C4-2B (cell line): Measurements from ENCODE around the gene DCP1B.

Experiments used
- ZFX ChIP-seq: fragments of 450-650 bp; IDR thresholded peaks from 2 replicates; pipeline ENCODE4 v1.6.1; 2017
- TF ChIP-seq, protein P1 (sequence below): fragments of 450-650 bp; conservative IDR thresholded peaks from 2 replicates; pipeline ENCODE4 v1.5.1; 2017; ENCODE audit warnings: mild to moderate bottlenecking

DNA sequence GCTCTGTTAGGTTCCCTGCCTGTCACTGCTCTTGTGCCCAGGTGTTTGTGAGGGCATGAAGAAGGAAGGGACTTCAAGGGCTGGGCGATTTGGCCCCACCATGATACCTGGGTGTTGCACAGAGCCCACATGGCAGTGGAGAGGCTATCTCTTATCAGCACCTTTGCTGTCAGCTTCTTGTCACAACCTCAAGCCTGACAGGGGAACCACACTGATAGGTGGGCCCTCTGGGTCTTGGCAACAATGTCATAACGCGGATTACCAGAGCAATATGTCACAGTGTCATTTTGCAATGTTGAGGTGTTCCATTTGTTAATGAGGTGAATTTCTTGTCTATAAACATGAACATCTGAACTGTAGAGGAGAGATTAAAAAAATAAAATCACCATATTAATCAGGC is 25.6 kb upstream of the DCP1B start:
- TF ChIP-seq, protein P1, sequence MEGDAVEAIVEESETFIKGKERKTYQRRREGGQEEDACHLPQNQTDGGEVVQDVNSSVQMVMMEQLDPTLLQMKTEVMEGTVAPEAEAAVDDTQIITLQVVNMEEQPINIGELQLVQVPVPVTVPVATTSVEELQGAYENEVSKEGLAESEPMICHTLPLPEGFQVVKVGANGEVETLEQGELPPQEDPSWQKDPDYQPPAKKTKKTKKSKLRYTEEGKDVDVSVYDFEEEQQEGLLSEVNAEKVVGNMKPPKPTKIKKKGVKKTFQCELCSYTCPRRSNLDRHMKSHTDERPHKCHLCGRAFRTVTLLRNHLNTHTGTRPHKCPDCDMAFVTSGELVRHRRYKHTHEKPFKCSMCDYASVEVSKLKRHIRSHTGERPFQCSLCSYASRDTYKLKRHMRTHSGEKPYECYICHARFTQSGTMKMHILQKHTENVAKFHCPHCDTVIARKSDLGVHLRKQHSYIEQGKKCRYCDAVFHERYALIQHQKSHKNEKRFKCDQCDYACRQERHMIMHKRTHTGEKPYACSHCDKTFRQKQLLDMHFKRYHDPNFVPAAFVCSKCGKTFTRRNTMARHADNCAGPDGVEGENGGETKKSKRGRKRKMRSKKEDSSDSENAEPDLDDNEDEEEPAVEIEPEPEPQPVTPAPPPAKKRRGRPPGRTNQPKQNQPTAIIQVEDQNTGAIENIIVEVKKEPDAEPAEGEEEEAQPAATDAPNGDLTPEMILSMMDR, result no peak
- TF ChIP-seq ZFX, result no peak
